K562 (cell line): Measurements from ENCODE around the gene UBE2M. TPM values are rescaled to one million over a fixed set of nuclear protein-coding genes. Genes with fewer than 3 reads are reported as not detected.

Experiments
- ARNT ChIP-seq, 2 experiments: fragments of 450-650 bp; IDR thresholded peaks; 2 replicates each; pipeline ENCODE4 v1.6.1; 2016; ENCODE audit warnings: mild to moderate bottlenecking in 1 of 2
- BACH1 ChIP-seq: fragments of 200-800 bp; sonication (Bioruptor generic); IDR thresholded peaks from 2 replicates; pipeline ENCODE4 v1.6.1; 2016; ENCODE audit warnings: missing genetic modification characterization, missing compliant biosample characterization
- DIDO1 ChIP-seq: fragments of 450-650 bp; IDR thresholded peaks from 2 replicates; pipeline ENCODE4 v1.6.1; 2016; ENCODE audit warnings: low read depth, missing biosample characterization, missing genetic modification characterization
- FUS ChIP-seq: fragments of 200-400 bp; formaldehyde crosslinking; optimal IDR thresholded peaks from 2 replicates; pipeline ENCODE3; 2017; ENCODE audit warnings: low read depth, low read length
- GTF2A2 ChIP-seq: IDR thresholded peaks from 2 replicates; pipeline ENCODE4 v1.6.1; 2016; ENCODE audit warnings: mild to moderate bottlenecking, missing genetic modification characterization, missing compliant biosample characterization
- KAT2B ChIP-seq: IDR thresholded peaks from one replicate; pipeline ENCODE4 v1.6.1; 2012; ENCODE audit warnings: low read depth, mild to moderate bottlenecking, control low read depth, inconsistent platforms, low read length, moderate library complexity
- MYC ChIP-seq, 2 experiments: fragments of 250-450 bp in 1 of 2; sonication (Bioruptor Pico) in 1 of 2; IDR thresholded peaks; 2 replicates each; pipeline versions ENCODE4 v1.5.1 to v1.6.1; 2012 to 2021; ENCODE audit warnings: low read depth in 2 of 2, borderline replicate concordance in 1 of 2, improper control_type of control experiment in 1 of 2, low read length in 1 of 2, mild to moderate bottlenecking in 1 of 2, moderate library complexity in 1 of 2
- NCOA1 ChIP-seq: fragments of 450-650 bp; IDR thresholded peaks from 2 replicates; pipeline ENCODE4 v1.6.1; 2016; ENCODE audit warnings: low read depth
- NCOA2 ChIP-seq, 2 experiments: fragments of 450-650 bp; IDR thresholded peaks; 2 replicates each; pipeline ENCODE4 v1.6.1; 2018; ENCODE audit warnings: mild to moderate bottlenecking in 2 of 2, moderate library complexity in 1 of 2; ENCODE audit not compliant: partially characterized antibody in 2 of 2
- NFRKB ChIP-seq: fragments of 450-650 bp; IDR thresholded peaks from 2 replicates; pipeline ENCODE4 v1.6.1; 2016; ENCODE audit warnings: low read depth
- PPARD ChIP-seq: fragments of 250-450 bp; sonication (Bioruptor Pico); IDR thresholded peaks from 2 replicates; pipeline ENCODE4 v1.8.0; 2022; ENCODE audit warnings: inconsistent platforms, mild to moderate bottlenecking, moderate library complexity
- RREB1 ChIP-seq: fragments of 250-450 bp; sonication (Bioruptor Pico); IDR thresholded peaks from 2 replicates; pipeline ENCODE4 v1.4.0; 2020
- SAFB2 ChIP-seq: fragments of 200-400 bp; formaldehyde crosslinking; IDR thresholded peaks from 2 replicates; pipeline ENCODE4 v1.6.1; 2018; ENCODE audit warnings: borderline replicate concordance, low read length, low read depth, moderate library complexity; ENCODE audit not compliant: severe bottlenecking
- SMAD2 ChIP-seq: fragments of 150-350 bp; IDR thresholded peaks from 2 replicates; pipeline ENCODE4 v1.6.1; 2014; ENCODE audit warnings: low read depth, mild to moderate bottlenecking, low read length
- SRSF7 ChIP-seq: fragments of 200-400 bp; formaldehyde crosslinking; optimal IDR thresholded peaks from 2 replicates; pipeline ENCODE3; 2017; ENCODE audit warnings: mild to moderate bottlenecking, low read depth, low read length
- ZNF121 ChIP-seq: sonication (generic); formaldehyde crosslinking; conservative IDR thresholded peaks from 2 replicates; pipeline ENCODE4 v1.8.0; 2022; ENCODE audit warnings: missing genetic modification reagents
- ZNF133 ChIP-seq: fragments of 250-450 bp; sonication (Bioruptor Pico); IDR thresholded peaks from 2 replicates; pipeline ENCODE4 v1.4.0; 2020; ENCODE audit warnings: mild to moderate bottlenecking
- ZNF324 ChIP-seq: fragments of 250-450 bp; sonication (Bioruptor Pico); IDR thresholded peaks from 2 replicates; pipeline ENCODE4 v1.4.0; 2020; ENCODE audit warnings: mild to moderate bottlenecking
- ZNF507 ChIP-seq: conservative IDR thresholded peaks from 2 replicates; pipeline ENCODE4 v1.6.1; 2017; ENCODE audit warnings: missing genetic modification characterization, missing compliant biosample characterization
- polyA plus RNA-seq, 8 experiments: library from polyadenylated mRNA; depleted of rRNA in 4 of 8; stranded (reverse) in 5 of 8; unstranded in 3 of 8; fragments of >200 nt; fragmentation: Nextera tagmentation in 2 of 8; fragmentation: Illumina TruSeq in 1 of 8; extraction: Ambion mirVana in 2 of 8; extraction: Trizol in 1 of 8; gene quantifications; 2 replicates each; pipeline versions ENCODE4 v1.2.1 to v1.2.3, GENCODE V29; 2011 to 2014; ENCODE audit warnings: inconsistent platforms in 1 of 8, missing spikeins in 1 of 8
- total RNA-seq, 7 experiments: library from RNA; depleted of rRNA in 6 of 7; stranded (reverse); fragments of >200 nt in 6 of 7; fragmentation: Illumina TruSeq in 2 of 7; extraction: Trizol in 2 of 7; gene quantifications; 2 replicates each; pipeline versions ENCODE4 v1.2.1 to v1.2.3, GENCODE V29; 2011 to 2021; ENCODE audit warnings: low replicate concordance in 1 of 7
- TF ChIP-seq, protein P1 (sequence below), 3 experiments: IDR thresholded peaks in 2 of 3; conservative IDR thresholded peaks in 1 of 3; 2 replicates each; pipeline ENCODE4 v1.5.1; 2011 to 2012; ENCODE audit warnings: low read length in 3 of 3, mild to moderate bottlenecking in 3 of 3, control low read depth in 2 of 3, improper control_type of control experiment in 1 of 3, inconsistent platforms in 1 of 3, low read depth in 1 of 3, mixed read lengths in 1 of 3, moderate library complexity in 1 of 3; ENCODE audit not compliant: insufficient read depth in 2 of 3

The UBE2M gene
- total and polyA plus RNA-seq, 9 of the 15 experiments (the other 6 are each of a cell fraction or from before 2014, with no cell fraction given): 0.92 to 163 (median 85.7) TPM

DNA sequence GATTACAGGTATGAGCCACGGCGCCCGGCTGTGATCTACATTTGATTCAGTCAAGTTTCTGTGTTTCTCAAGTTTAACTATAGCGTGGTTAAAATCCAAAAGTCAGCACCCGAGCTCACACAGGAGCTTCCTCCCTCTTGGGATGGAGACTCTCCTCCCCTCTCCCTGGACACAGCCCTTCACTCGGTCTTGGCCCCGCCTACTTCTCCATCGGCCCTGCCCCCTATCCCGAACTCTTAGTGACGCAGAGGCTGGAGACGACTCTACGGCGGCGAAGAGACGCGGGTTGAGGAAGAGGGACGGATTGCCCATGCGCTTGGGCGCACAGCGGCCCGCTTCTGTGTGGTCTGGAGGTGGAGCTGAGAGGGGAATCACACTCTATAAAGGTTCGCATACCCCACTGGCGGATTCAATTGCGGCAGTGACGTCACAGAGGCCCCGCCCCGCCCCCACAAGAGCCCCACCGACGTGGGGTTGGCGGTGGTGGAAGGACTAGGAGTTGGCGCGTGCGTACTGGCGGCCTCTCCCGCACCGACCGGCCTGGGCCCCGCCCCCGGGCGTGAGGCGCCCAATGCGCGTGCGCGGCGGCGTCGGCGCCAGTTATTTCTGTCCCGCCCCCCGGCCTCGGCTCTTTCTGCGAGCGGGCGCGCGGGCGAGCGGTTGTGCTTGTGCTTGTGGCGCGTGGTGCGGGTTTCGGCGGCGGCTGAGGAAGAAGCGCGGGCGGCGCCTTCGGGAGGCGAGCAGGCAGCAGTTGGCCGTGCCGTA, 14.4 kb downstream of the UBE2M start, which contains the start of gene TRIM28 (continued):
- TF ChIP-seq ARNT (IDR thresholded peaks at IDR 0.05): no peak; a peak in 1 of 4 replicates
- TF ChIP-seq NCOA2 (IDR thresholded peaks at IDR 0.05; ENCODE audit: partially characterized antibody in 2 of 2): no peak
- peak; percentile 97 for TF ChIP-seq MYC (IDR thresholded peaks at IDR 0.05; ENCODE audit: low read depth, low read length)
- TF ChIP-seq MYC (CRISPR knock-in tag; IDR thresholded peaks at IDR 0.05; ENCODE audit: borderline replicate concordance, low read depth): no peak
- TF ChIP-seq GTF2A2: no peak
- TF ChIP-seq NFRKB: no peak
- peak; percentile 72 for TF ChIP-seq NCOA1
- TF ChIP-seq SMAD2: no peak
- TF ChIP-seq DIDO1: no peak
- TF ChIP-seq, protein P1, sequence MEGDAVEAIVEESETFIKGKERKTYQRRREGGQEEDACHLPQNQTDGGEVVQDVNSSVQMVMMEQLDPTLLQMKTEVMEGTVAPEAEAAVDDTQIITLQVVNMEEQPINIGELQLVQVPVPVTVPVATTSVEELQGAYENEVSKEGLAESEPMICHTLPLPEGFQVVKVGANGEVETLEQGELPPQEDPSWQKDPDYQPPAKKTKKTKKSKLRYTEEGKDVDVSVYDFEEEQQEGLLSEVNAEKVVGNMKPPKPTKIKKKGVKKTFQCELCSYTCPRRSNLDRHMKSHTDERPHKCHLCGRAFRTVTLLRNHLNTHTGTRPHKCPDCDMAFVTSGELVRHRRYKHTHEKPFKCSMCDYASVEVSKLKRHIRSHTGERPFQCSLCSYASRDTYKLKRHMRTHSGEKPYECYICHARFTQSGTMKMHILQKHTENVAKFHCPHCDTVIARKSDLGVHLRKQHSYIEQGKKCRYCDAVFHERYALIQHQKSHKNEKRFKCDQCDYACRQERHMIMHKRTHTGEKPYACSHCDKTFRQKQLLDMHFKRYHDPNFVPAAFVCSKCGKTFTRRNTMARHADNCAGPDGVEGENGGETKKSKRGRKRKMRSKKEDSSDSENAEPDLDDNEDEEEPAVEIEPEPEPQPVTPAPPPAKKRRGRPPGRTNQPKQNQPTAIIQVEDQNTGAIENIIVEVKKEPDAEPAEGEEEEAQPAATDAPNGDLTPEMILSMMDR (IDR thresholded peaks at IDR 0.05 in 2 of 3, conservative IDR thresholded peaks at IDR 0.05 in 1 of 3; ENCODE audit: insufficient read depth in 2 of 3, low read depth in 1 of 3, low read length in 3 of 3): no peak
- TF ChIP-seq RREB1 (CRISPR knock-in tag): no peak
- TF ChIP-seq ZNF324 (CRISPR knock-in tag): no peak
- no peak for TF ChIP-seq PPARD (CRISPR knock-in tag)
- TF ChIP-seq KAT2B: no peak
- no peak for TF ChIP-seq BACH1
- TF ChIP-seq SRSF7: no peak
- TF ChIP-seq ZNF121 (CRISPR knock-in tag): no peak
- TF ChIP-seq FUS: peak; percentile 93
- TF ChIP-seq ZNF507: no peak
- TF ChIP-seq ZNF133 (CRISPR knock-in tag): no peak
- no peak for TF ChIP-seq SAFB2
